HepG2 (cell line): ENCODE results near the gene DCLK1. TPM values are rescaled to one million over a fixed set of nuclear protein-coding genes. Genes with fewer than 3 reads are reported as not detected.

Experiments
- ATAC-seq: fragments of 200-7000 bp; cut with Tn5 transposase; 3 replicates; pipeline ENCODE4 v1.9.1; 2020; ENCODE audit warnings: mild to moderate bottlenecking, moderate library complexity
- BruUV-seq: library from RNA; stranded (reverse); fragments of 400-500 nt; replicated peaks from 2 replicates; lab custom pipeline; 2021; lab: Mats Ljungman, UMichigan
- CTCF ChIA-PET: fragments of 300-600 bp; formaldehyde crosslinking; extraction: SDS; loops from one replicate; lab custom pipeline; 2021; ENCODE audit warnings: low total read pairs, inconsistent platforms, low intra/inter-chr PET ratio; lab: Yijun Ruan, JAX
- POLR2A ChIA-PET: fragments of 350-600 bp; sonication (Branson Sonifier 250); formaldehyde crosslinking; loops from one replicate; lab custom pipeline; 2020; ENCODE audit warnings: antibody characterized with exemption, inconsistent platforms; lab: Yijun Ruan, JAX
- DNase-seq: peaks from one replicate; pipeline ENCODE4 v3.0.0-alpha.2; 2015; ENCODE audit warnings: low spot score
- FAIRE-seq: peaks from 3 replicates; lab custom pipeline; 2011; peaks lifted over from hg19 to GRCh38; lab: Jason Lieb, UNC
- H2AFZ ChIP-seq: one replicate; pipeline ENCODE4 v1.6.1; 2011; ENCODE audit warnings: low read length, inconsistent platforms
- H3K27ac ChIP-seq: fragments of 300-600 bp; 3 replicates; pipeline ENCODE4 v1.8.0; 2011; ENCODE audit warnings: mixed run types, mild to moderate bottlenecking, mixed read lengths, low read length, inconsistent platforms; ENCODE audit not compliant: insufficient read depth; ENCODE audit errors: extremely low read length
- H3K27me3 ChIP-seq, 2 experiments: fragments of 200-600 bp in 1 of 2; 2 replicates in 1 of 2; 3 replicates in 1 of 2; pipeline versions ENCODE4 v1.6.0 to v1.8.0; 2011; ENCODE audit warnings: low read length in 2 of 2, mild to moderate bottlenecking in 2 of 2, moderate library complexity in 2 of 2, inconsistent platforms in 1 of 2; ENCODE audit not compliant: insufficient read depth in 2 of 2, control insufficient read depth in 1 of 2
- H3K36me3 ChIP-seq, 2 experiments: fragments of 200-600 bp in 1 of 2; replicated peaks in 1 of 2; 2 replicates in 1 of 2; 3 replicates in 1 of 2; pipeline versions ENCODE4 v1.5.1 to v1.8.0; 2011; ENCODE audit warnings: low read length in 2 of 2, inconsistent platforms in 1 of 2; ENCODE audit not compliant: insufficient read depth in 2 of 2, control insufficient read depth in 1 of 2
- H3K4me1 ChIP-seq: 2 replicates; pipeline ENCODE4 v1.5.1; 2012; ENCODE audit warnings: low read length, inconsistent platforms; ENCODE audit not compliant: insufficient read depth
- H3K4me2 ChIP-seq: 2 replicates; pipeline ENCODE4 v1.6.0; 2011; ENCODE audit warnings: low read depth, low read length, inconsistent platforms
- H3K4me3 ChIP-seq, 3 experiments: fragments of 200-600 bp in 1 of 3; sonication (generic), shearing (Covaris generic) in 1 of 3; replicated peaks in 1 of 3; 2 replicates each; pipeline ENCODE4 v1.5.1; 2011 to 2016; ENCODE audit warnings: low read length in 3 of 3, inconsistent platforms in 2 of 3, low read depth in 2 of 3, mild to moderate bottlenecking in 2 of 3, control low read depth in 1 of 3, mixed read lengths in 1 of 3; ENCODE audit not compliant: insufficient read depth in 1 of 3
- H3K79me2 ChIP-seq: one replicate; pipeline ENCODE4 v1.6.1; 2011; ENCODE audit warnings: low read length, inconsistent platforms; ENCODE audit not compliant: insufficient read depth
- H3K9ac ChIP-seq: 2 replicates; pipeline ENCODE4 v1.6.0; 2011; ENCODE audit warnings: mild to moderate bottlenecking, low read depth, low read length, inconsistent platforms; ENCODE audit not compliant: insufficient read depth
- H3K9me3 ChIP-seq: 2 replicates; pipeline ENCODE4 v1.5.1; 2012; ENCODE audit warnings: mild to moderate bottlenecking, low read length
- H4K20me1 ChIP-seq: 2 replicates; pipeline ENCODE4 v1.6.0; 2011; ENCODE audit warnings: inconsistent platforms, mild to moderate bottlenecking, low read length, moderate library complexity; ENCODE audit not compliant: insufficient read depth
- ATAD3A ChIP-seq: sonication (generic); formaldehyde crosslinking; IDR thresholded peaks from 2 replicates; pipeline ENCODE4 v1.4.0; 2020; ENCODE audit warnings: missing genetic modification reagents
- BRCA1 ChIP-seq: sonication (generic); formaldehyde crosslinking; IDR thresholded peaks from 2 replicates; pipeline ENCODE4 v1.4.0; 2020; ENCODE audit warnings: missing genetic modification reagents
- HNRNPLL ChIP-seq: fragments of 200-400 bp; formaldehyde crosslinking; IDR thresholded peaks from 2 replicates; pipeline ENCODE4 v1.6.1; 2017; ENCODE audit warnings: mild to moderate bottlenecking, low read depth, low read length; ENCODE audit not compliant: poor library complexity, severe bottlenecking
- HOXA5 ChIP-seq: sonication (generic); formaldehyde crosslinking; IDR thresholded peaks from 2 replicates; pipeline ENCODE4 v1.4.0; 2020; ENCODE audit warnings: missing genetic modification reagents
- ISL2 ChIP-seq: sonication (generic); formaldehyde crosslinking; IDR thresholded peaks from 2 replicates; pipeline ENCODE4 v1.5.0; 2020; ENCODE audit warnings: missing genetic modification reagents
- JUN ChIP-seq: sonication (generic); formaldehyde crosslinking; IDR thresholded peaks from 2 replicates; pipeline ENCODE4 v1.4.0; 2020; ENCODE audit warnings: mild to moderate bottlenecking, missing genetic modification reagents
- MED13 ChIP-seq: sonication (generic); formaldehyde crosslinking; IDR thresholded peaks from 2 replicates; pipeline ENCODE4 v1.5.0; 2020; ENCODE audit warnings: missing genetic modification reagents
- NR2C2 ChIP-seq: sonication (generic); formaldehyde crosslinking; IDR thresholded peaks from 2 replicates; pipeline ENCODE4 v1.4.0; 2020; ENCODE audit warnings: missing genetic modification reagents, mild to moderate bottlenecking, moderate library complexity, borderline replicate concordance
- SMC3 ChIP-seq: IDR thresholded peaks from 2 replicates; pipeline ENCODE4 v1.6.1; 2011; ENCODE audit warnings: low read length, improper control_type of control experiment
- SYNCRIP ChIP-seq: fragments of 200-400 bp; formaldehyde crosslinking; IDR thresholded peaks from 2 replicates; pipeline ENCODE4 v1.6.1; 2018; ENCODE audit warnings: mild to moderate bottlenecking, low read depth, low read length; ENCODE audit not compliant: insufficient read depth
- TFAP4 ChIP-seq: sonication (generic); IDR thresholded peaks from 2 replicates; pipeline ENCODE4 v1.6.1; 2016; ENCODE audit warnings: low read depth, borderline replicate concordance
- THRA ChIP-seq: sonication (generic); formaldehyde crosslinking; IDR thresholded peaks from 2 replicates; pipeline ENCODE4 v1.4.0; 2020; ENCODE audit warnings: missing genetic modification reagents, borderline replicate concordance
- TRIM22 ChIP-seq: fragments of 450-650 bp; IDR thresholded peaks from 2 replicates; pipeline ENCODE4 v1.6.1; 2017
- ZNF597 ChIP-seq: sonication (generic); formaldehyde crosslinking; IDR thresholded peaks from 2 replicates; pipeline ENCODE4 v1.5.0; 2020; ENCODE audit warnings: missing genetic modification reagents
- ZNF776 ChIP-seq: sonication (generic); formaldehyde crosslinking; IDR thresholded peaks from 2 replicates; pipeline ENCODE4 v1.4.0; 2020; ENCODE audit warnings: mild to moderate bottlenecking, missing genetic modification reagents
- ZZZ3 ChIP-seq: sonication (generic); formaldehyde crosslinking; IDR thresholded peaks from 2 replicates; pipeline ENCODE4 v1.4.0; 2020; ENCODE audit warnings: missing genetic modification reagents, mild to moderate bottlenecking, borderline replicate concordance
- whole genome bisulfite sequencing: methylation state at CpG from one replicate; pipeline ENCODE4 v1.1.6; 2017; ENCODE audit warnings: low lambda C conversion rate; 5-methylcytosine and 5-hydroxymethylcytosine counted together
- in situ Hi-C: cut with HindIII; loops from 2 replicates; pipeline ENCODE4 v1.10.0; 2017; ENCODE audit warnings: low pct_unique_long_range_greater_than_20kb; ENCODE audit not compliant: extremely low pct_ligation_motif_present
- intact Hi-C: fragments of 100-400 bp; cut with micrococcal nuclease; formaldehyde crosslinking; loops from one replicate; pipeline ENCODE4 v1.10.0; 2022; ENCODE audit not compliant: unreplicated experiment
- polyA plus RNA-seq, 8 experiments: library from polyadenylated mRNA; depleted of rRNA in 3 of 8; stranded (reverse) in 7 of 8; unstranded in 1 of 8; fragments of >200 nt; fragmentation: Illumina TruSeq in 4 of 8; extraction: Trizol in 4 of 8; gene quantifications; 2 replicates each; pipeline versions ENCODE4 v1.2.1 to v1.2.3, GENCODE V29; 2011 to 2016; ENCODE audit warnings: low read depth in 4 of 8, missing spikeins in 1 of 8, mixed read lengths in 1 of 8; ENCODE audit not compliant: insufficient read depth in 1 of 8
- total RNA-seq, 5 experiments: library from RNA; depleted of rRNA; stranded (reverse); fragments of >200 nt; fragmentation: Illumina TruSeq; extraction: Trizol; gene quantifications; 2 replicates each; pipeline ENCODE4 v1.2.3, GENCODE V29; 2016; ENCODE audit warnings: low read depth in 1 of 5

The DCLK1 gene
- total and polyA plus RNA-seq, 2 of the 13 experiments (the other 11 are each of a cell fraction or from before 2014, with no cell fraction given), result not detected

GRCh38 chr13:36129539-36129938 lies 1.6 kb downstream of the DCLK1 start:
- WGBS, result 0% methylated on average over 4 of the region's 4 CpGs
- Histone ChIP-seq H3K4me3 (no peak overlapping the region), H3K4me2 (no peak overlapping the region), H3K27me3 (peaks cover 2 to 28% of the 10 kb centered on the region in 2 experiments; a peak in 3 of 5 replicates), H3K27ac (no peak overlapping the region), H3K9ac (no peak overlapping the region), H2AFZ (no peak overlapping the region), H3K36me3 (no peaks in the 10 kb centered on the region), H3K79me2 (no peaks in the 10 kb centered on the region), H3K9me3 (no peaks in the 10 kb centered on the region), H3K4me1 (no peaks in the 10 kb centered on the region), H4K20me1 (no peaks in the 10 kb centered on the region)
- no TSS peak for BruUV-seq
- DNase-seq (no peak), FAIRE-seq (no peak), ATAC-seq (no peak)
- intact Hi-C loops, result no loop called here
- CTCF ChIA-PET, result no interaction called here
- no peak for TF ChIP-seq ZNF776 (CRISPR knock-in tag)
- TF ChIP-seq HNRNPLL, result no peak
- TF ChIP-seq TFAP4, result no peak
- TF ChIP-seq SMC3, result no peak
- no peak for TF ChIP-seq ATAD3A (CRISPR knock-in tag)
- TF ChIP-seq JUN (CRISPR knock-in tag), result no peak
- no peak for TF ChIP-seq ZZZ3 (CRISPR knock-in tag)
- no peak for TF ChIP-seq HOXA5 (CRISPR knock-in tag)
- no peak for TF ChIP-seq SYNCRIP
- in situ Hi-C loops, result no loop called here
- POLR2A ChIA-PET, result no interaction called here

- Histone ChIP-seq H3K79me2 (no peaks in the 10 kb centered on the region), H3K4me1 (no peaks in the 10 kb centered on the region), H3K9me3 (no peaks in the 10 kb centered on the region), H3K4me3 (no peak overlapping the region), H3K36me3 (no peaks in the 10 kb centered on the region), H3K27me3 (peaks cover 0 to 22% of the 10 kb centered on the region in 2 experiments; a peak in 3 of 5 replicates), H3K9ac (no peak overlapping the region), H3K4me2 (no peak overlapping the region), H3K27ac (no peak overlapping the region), H2AFZ (no peak overlapping the region), H4K20me1 (no peaks in the 10 kb centered on the region)
- ATAC-seq, result no peak
- no TSS peak for BruUV-seq
- 36% methylated on average over 3 of the region's 3 CpGs for WGBS
- POLR2A ChIA-PET, result no interaction called here
- no peak for FAIRE-seq
- CTCF ChIA-PET, result no interaction called here
- intact Hi-C loops (no loop called here), in situ Hi-C loops (no loop called here)
- no peak for DNase-seq
- TF ChIP-seq BRCA1 (CRISPR knock-in tag) (no peak), MED13 (no peak), ZNF597 (CRISPR knock-in tag) (no peak), TRIM22 (no peak), THRA (CRISPR knock-in tag) (no peak), ISL2 (CRISPR knock-in tag) (no peak), NR2C2 (CRISPR knock-in tag) (no peak)
These were observed 4.7 kb downstream of the DCLK1 start for GRCh38 chr13:36126491-36126890.
